AG04449 (cell line): ENCODE data around the gene LRRC19.

ENCODE experiments used
- CTCF ChIA-PET: fragments of 350-600 bp; formaldehyde crosslinking; extraction: SDS; loops from one replicate; lab custom pipeline; 2021; ENCODE audit warnings: antibody characterized with exemption; lab: Yijun Ruan, JAX
- POLR2A ChIA-PET: fragments of 400-600, 350-600 bp; formaldehyde crosslinking; extraction: SDS; loops from one replicate; lab custom pipeline; 2020; ENCODE audit warnings: antibody characterized with exemption, inconsistent platforms; lab: Yijun Ruan, JAX
- DNase-seq: peaks from one replicate; pipeline ENCODE4 v3.0.0-alpha.2; 2010; ENCODE audit warnings: low read depth, low spot score
- H3K4me3 ChIP-seq: 2 replicates; pipeline ENCODE4 v1.5.1; 2011; ENCODE audit warnings: low read depth, mild to moderate bottlenecking, control low read depth, low read length
- CTCF ChIP-seq: IDR thresholded peaks from one replicate; pipeline ENCODE4 v1.5.1; 2011; ENCODE audit warnings: mild to moderate bottlenecking, moderate library complexity, low read length, control low read depth, inconsistent platforms; ENCODE audit not compliant: insufficient read depth; ENCODE audit errors: missing control alignments

The LRRC19 gene

GRCh38 chr9:26973989-26974388, 31.5 kb downstream of the LRRC19 start:
- ChIA-PET POLR2A (interaction anchor here (0.7 to 0.9 kb wide), 2 partner anchors 18 to 22 kb away, joined by 3 read pairs; partner anchors contain the start of gene IFT74), CTCF (no interaction called here)

GRCh38 chr9:26971721-26972120, 33.8 kb downstream of the LRRC19 start:
- CTCF ChIA-PET: interaction anchor here (1.0 kb wide), 1 partner anchor 230 kb away, joined by 3 read pairs; no protein-coding TSS in a partner anchor
- POLR2A ChIA-PET: no interaction called here

More at GRCh38 chr9:26973989-26974388, 31.5 kb downstream of the LRRC19 start:
- no peak for DNase-seq
- H3K4me3 ChIP-seq: no peak overlapping the region
- no peak for TF ChIP-seq CTCF

GRCh38 chr9:26956860-26957233, 48.6 kb downstream of the LRRC19 start:
- no peak for DNase-seq
- no peak for TF ChIP-seq CTCF
- POLR2A ChIA-PET: interaction anchor here (1.0 to 2.0 kb wide), 2 partner anchors 9 to 138 kb away, joined by 3 to 11 read pairs; partner anchors contain the start of gene PLAA
- CTCF ChIA-PET: no interaction called here
- H3K4me3 ChIP-seq: peak overlapping the region; percentile 70

More at GRCh38 chr9:26971721-26972120, 33.8 kb downstream of the LRRC19 start:
- no peak overlapping the region for H3K4me3 ChIP-seq
- no peak for TF ChIP-seq CTCF
- no peak for DNase-seq

- no peak for TF ChIP-seq CTCF
- H3K4me3 ChIP-seq: peak within 1 kb of the TSS; percentile 70
- ChIA-PET CTCF (interaction anchor here (1.4 kb wide), 1 partner anchor 320 kb away, joined by 3 read pairs; no protein-coding TSS in a partner anchor), POLR2A (interaction anchor here (0.5 to 2.0 kb wide), 6 partner anchors 9 to 156 kb away, joined by 3 to 11 read pairs (median 3); partner anchors contain the start of gene PLAA)
- peak; percentile 89 for DNase-seq
These were observed 49.3 kb downstream of the LRRC19 start, which contains the start of gene IFT74 for GRCh38 chr9:26955921-26956859. Gene IFT74 (plus strand): TSS chr9:26956412. CDS start chr9:26961968, 5,556 bp downstream.

GRCh38 chr9:26955222-26955903, 50.1 kb downstream of the LRRC19 start:
- DNase-seq: no peak
- ChIA-PET CTCF (interaction anchor here (1.4 kb wide), 1 partner anchor 321 kb away, joined by 3 read pairs; no protein-coding TSS in a partner anchor), POLR2A (interaction anchor here (0.5 to 2.0 kb wide), 4 partner anchors 8 to 131 kb away, joined by 3 to 11 read pairs (median 4); partner anchors contain the start of gene PLAA)
- TF ChIP-seq CTCF: no peak
- H3K4me3 ChIP-seq: peak overlapping the region; percentile 70
